Tibial nerve (tissue), 3 donors: ENCODE data around the gene NHERF1.

ENCODE experiments used
- POLR2A ChIP-seq, 2 donors: fragments of 450-650 bp; IDR thresholded peaks; one replicate each; pipeline ENCODE4 v1.6.1; 2017; ENCODE audit warnings: antibody characterized with exemption in 2 of 2, mild to moderate bottlenecking in 2 of 2, moderate library complexity in 2 of 2
- TF ChIP-seq, protein P1 (sequence below), 5 experiments: fragments of 200-600 bp in 3 of 5; fragments of 450-650 bp in 2 of 5; sonication (generic) in 3 of 5; IDR thresholded peaks; one replicate each; pipeline ENCODE4 v1.5.1; 2016 to 2019; ENCODE audit warnings: antibody characterized with exemption in 5 of 5, mild to moderate bottlenecking in 3 of 5, moderate library complexity in 2 of 5

GRCh38 chr17:74812109-74813009 is 63.9 kb downstream of the NHERF1 start:
- TF ChIP-seq, protein P1, sequence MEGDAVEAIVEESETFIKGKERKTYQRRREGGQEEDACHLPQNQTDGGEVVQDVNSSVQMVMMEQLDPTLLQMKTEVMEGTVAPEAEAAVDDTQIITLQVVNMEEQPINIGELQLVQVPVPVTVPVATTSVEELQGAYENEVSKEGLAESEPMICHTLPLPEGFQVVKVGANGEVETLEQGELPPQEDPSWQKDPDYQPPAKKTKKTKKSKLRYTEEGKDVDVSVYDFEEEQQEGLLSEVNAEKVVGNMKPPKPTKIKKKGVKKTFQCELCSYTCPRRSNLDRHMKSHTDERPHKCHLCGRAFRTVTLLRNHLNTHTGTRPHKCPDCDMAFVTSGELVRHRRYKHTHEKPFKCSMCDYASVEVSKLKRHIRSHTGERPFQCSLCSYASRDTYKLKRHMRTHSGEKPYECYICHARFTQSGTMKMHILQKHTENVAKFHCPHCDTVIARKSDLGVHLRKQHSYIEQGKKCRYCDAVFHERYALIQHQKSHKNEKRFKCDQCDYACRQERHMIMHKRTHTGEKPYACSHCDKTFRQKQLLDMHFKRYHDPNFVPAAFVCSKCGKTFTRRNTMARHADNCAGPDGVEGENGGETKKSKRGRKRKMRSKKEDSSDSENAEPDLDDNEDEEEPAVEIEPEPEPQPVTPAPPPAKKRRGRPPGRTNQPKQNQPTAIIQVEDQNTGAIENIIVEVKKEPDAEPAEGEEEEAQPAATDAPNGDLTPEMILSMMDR (IDR thresholded peaks at IDR 0.05) = no peak
- TF ChIP-seq POLR2A (IDR thresholded peaks at IDR 0.05) = no peak
